B cell (primary cell): ENCODE results near the gene PRAMEF14.
"Not testable (repeated sequence)": the region's sequence is repeated elsewhere in the genome, so short reads cannot be mapped to it uniquely, and the experiment has no call there.

Experiments
- EZH2 ChIP-seq: IDR thresholded peaks from 2 replicates; pipeline ENCODE4 v1.6.1; 2012; ENCODE audit warnings: borderline replicate concordance, low read depth, mild to moderate bottlenecking, moderate library complexity, low read length; ENCODE audit not compliant: insufficient read depth, poor library complexity, severe bottlenecking
- TF ChIP-seq, protein P1 (sequence below): fragments of 200-600 bp; IDR thresholded peaks from one replicate; pipeline ENCODE4 v1.8.0; 2022; ENCODE audit warnings: antibody characterized with exemption, mild to moderate bottlenecking

DNA sequence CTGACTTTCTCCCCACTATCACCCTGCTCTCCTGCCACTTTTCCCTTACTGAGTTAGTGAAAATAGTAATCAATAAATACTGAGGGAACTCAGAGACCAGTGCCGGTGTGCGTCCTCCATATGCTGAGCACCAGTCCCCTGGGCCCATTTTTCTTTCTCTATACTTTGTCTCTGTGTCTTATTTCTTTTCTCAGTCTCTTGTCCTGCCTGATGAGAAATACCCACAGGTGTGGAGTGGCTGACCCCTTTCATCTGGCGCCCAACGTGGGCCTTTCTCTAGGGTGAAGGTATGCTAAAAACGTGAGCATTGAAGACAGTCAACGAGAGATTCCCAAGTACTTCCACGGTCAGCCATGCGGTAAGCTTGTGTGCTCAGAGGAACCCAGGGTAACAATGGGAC lies 6.5 kb upstream of the PRAMEF14 start:
- TF ChIP-seq, protein P1, sequence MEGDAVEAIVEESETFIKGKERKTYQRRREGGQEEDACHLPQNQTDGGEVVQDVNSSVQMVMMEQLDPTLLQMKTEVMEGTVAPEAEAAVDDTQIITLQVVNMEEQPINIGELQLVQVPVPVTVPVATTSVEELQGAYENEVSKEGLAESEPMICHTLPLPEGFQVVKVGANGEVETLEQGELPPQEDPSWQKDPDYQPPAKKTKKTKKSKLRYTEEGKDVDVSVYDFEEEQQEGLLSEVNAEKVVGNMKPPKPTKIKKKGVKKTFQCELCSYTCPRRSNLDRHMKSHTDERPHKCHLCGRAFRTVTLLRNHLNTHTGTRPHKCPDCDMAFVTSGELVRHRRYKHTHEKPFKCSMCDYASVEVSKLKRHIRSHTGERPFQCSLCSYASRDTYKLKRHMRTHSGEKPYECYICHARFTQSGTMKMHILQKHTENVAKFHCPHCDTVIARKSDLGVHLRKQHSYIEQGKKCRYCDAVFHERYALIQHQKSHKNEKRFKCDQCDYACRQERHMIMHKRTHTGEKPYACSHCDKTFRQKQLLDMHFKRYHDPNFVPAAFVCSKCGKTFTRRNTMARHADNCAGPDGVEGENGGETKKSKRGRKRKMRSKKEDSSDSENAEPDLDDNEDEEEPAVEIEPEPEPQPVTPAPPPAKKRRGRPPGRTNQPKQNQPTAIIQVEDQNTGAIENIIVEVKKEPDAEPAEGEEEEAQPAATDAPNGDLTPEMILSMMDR: not testable (repeated sequence)
- TF ChIP-seq EZH2: not testable (repeated sequence)
